DMS153 (cell line): ENCODE data around the gene GPR17.

ENCODE experiments used
- DNase-seq: peaks from one replicate; lab custom pipeline; 2025; lab: John Stamatoyannopoulos, UW

The GPR17 gene

GRCh38 chr2:127630096-127630863, 15.7 kb upstream of the GPR17 start:
- DNase-seq = no peak

DNA sequence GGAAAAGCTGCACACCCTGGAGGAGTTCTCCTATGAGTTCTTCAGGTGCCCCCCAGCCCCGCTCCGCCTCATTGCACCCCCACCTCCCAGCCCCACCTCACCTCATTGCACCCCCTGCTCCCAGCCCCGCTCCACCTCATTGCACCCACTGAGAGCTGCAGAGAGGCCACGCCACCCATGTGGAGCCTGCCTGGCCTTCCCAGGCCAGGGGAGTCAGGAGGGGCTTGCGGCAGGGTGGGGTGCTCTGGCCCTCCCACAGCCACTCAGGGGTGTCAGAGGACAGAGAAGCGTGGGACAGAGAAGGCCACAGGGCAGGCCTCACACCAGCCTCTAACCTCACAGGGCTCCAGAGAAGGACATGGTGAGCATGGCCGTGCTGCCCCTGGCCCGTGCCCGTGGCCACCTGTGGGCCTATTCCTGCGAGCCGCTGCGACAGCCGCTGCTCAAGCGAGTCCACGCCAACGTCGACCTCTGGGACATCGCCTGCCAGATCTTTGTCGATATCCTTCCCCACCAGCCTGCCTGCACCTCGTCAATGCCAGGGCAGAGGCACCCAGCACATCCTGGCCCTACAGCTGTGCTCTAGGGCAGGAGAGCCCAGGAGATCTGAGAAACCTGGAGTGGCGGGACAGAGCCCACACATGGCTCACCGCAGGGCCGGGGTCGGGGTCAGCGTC, 15.0 kb upstream of the GPR17 start:
- DNase-seq = no peak

GRCh38 chr2:127631541-127631996, 14.4 kb upstream of the GPR17 start:
- DNase-seq = no peak

DNA sequence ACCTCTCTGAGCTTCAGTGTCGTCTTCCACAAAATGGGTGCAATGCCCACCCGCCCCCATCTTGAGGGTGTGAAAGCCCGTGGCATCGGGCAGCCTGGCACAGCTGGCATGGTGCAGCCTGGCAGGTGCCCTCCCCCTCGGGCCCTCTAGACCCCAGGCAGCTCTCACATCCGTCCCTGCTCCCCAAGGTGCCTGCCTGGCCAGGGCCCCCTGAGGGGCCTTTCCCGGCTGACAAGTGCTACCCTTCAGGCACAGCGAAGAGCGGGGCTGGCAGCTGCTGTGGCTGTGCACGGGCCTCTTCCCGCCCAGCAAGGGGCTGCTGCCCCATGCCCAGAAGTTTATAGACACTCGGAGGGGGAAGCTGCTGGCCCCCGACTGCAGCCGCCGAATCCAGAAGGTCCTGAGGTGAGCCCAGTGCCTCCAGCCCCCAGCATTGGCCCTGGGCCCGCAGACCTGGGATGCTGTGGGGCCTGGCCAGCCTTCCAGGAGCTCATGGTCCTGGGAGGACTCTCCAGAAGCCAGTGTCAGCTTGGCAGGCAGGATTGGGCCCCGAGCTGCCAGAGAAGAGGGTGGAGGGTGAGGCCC, 13.9 kb upstream of the GPR17 start:
- no peak for DNase-seq

DNA sequence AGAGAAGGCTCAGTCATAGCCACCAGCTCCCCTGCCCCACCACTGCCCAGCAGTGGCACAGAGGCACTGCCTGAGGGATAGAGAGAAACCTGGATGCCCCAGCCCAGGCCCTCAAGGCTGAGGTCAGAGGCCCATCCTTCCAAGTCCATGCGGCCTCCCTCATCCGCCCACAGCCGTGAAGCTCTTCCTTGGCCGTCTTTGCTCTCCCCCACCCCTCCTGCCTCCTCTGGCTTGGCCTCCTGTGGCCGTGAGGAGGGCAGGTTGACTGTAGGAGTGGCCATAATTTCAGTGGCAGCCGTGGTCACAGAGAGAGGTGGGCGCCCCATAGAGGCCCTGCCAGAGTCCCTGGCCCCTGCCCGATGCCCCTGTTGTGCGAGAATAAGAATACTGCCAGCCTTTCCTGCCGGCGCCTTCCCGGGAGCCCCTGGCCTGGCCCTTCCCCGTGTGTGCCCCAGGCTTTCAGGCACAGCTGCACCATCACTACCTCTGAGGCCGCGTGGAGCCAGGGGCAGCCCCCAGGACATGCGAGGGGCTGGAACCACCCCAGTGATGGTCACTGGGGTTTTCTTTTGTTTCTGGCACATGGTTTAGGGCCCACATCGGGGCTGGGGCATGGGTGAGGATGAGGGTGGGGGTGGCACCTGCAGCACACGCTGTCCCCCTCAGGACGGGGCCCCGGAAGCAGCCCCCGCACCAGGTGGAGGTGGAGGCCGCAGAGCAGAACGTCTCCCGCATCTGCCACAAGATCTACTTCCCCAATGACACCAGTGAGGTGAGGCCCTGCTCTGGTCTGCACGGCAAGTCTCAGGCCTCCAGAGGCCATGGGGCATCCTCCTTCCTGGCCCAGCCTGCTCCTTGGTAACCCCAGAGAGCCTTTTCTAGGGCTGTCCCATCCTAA, 13.1 kb upstream of the GPR17 start:
- no peak for DNase-seq

DNA sequence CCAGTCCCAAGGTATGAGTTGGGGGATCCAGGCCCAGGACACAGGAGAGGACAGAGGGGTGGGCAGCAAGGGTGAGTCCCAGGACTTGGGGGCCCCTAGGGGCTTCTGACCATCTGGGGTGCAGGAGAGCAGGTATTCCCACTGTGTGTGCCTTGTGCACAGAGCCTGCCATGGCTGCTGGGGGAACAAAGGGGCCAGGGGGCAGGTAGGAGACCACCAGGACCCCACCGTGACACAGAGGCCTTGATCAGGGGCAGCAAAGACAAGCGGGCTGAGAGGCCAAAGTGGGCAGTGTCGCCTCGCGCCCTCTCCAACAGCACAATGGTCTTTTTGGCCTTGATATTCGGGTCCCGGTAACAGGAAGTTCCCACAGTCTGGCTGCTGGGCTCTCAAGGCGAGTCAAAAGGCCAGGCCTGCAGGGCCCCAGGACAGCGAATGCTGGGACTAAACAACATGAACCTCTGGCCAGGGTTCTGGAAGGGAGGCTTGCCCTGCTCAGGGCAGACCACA, 12.3 kb upstream of the GPR17 start:
- no peak for DNase-seq

- no peak for DNase-seq
Observed at GRCh38 chr2:127634066-127634617, 11.8 kb upstream of the GPR17 start.

DNA sequence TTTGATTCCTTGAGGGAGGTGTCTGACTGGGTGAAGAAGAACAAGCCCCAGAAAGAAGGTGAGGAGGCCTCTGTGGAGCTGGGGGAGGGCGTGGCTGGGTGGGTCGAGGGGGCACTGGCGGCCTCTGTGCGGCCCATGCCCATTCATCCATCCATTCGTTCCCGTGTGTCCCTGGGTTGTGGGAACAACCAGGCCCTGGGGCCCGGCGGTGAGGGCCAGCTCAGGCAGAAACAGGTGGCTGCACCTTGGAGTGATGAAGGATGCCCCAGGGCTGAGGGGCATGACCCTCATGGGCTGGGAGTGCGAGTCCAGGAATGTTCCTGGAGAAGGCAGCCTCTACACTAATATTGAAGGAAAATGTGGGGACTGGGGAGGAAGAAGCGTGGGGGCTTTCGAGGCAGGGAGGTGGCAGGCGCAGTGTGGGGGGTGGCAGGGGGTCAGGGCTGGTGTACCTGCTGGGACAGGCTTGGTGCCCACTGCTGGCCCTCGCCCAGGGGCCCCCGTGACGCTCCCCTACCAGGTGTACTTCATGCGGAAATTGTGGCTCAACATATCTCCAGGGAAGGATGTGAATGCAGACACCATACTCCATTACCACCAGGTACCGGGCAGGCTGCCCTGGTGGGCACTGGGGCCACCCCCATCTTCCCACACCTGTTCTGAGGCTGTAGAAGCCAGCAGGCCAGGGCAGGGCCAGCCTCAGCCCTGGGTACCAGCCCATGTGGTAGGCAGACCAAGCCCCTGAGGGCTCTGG, 11.2 kb upstream of the GPR17 start:
- DNase-seq = no peak

DNA sequence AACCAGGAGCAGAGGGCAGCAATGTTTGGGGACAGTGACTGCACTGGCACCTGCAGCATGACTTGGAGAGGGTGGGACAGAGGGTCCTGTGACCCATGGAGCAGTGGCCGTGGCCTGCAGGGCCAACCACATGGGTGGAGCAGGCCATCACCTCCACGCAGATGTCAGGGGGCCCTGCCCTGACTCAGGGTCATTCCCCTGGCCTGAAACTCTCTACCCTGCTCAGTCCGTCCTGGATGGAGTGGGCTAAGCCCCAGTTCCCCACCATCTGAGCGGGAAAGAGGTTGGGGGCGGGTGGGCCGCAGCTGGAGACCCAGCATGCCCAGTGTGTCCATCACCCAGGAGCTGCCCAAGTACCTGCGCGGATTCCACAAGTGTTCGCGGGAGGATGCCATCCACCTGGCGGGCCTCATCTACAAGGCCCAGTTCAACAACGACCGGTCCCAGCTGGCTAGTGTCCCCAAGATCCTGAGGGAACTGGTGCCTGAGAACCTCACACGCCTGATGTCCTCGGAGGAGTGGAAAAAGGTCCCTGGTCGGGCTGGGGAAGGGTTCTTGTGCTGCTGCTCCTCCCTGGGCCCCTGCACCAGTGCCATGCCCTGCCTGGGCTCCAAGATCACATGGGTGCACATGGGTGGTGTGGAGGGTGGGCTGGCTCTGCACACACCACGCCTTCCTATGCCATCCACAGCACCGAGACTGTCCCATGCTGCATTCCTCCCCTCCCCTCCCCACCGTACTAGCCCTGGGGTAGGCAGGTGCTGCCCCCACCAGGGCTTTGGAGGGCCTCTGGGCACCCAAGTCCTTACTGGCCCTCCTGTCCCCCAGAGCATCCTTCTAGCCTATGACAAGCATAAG, 10.3 kb upstream of the GPR17 start:
- DNase-seq = no peak

DNA sequence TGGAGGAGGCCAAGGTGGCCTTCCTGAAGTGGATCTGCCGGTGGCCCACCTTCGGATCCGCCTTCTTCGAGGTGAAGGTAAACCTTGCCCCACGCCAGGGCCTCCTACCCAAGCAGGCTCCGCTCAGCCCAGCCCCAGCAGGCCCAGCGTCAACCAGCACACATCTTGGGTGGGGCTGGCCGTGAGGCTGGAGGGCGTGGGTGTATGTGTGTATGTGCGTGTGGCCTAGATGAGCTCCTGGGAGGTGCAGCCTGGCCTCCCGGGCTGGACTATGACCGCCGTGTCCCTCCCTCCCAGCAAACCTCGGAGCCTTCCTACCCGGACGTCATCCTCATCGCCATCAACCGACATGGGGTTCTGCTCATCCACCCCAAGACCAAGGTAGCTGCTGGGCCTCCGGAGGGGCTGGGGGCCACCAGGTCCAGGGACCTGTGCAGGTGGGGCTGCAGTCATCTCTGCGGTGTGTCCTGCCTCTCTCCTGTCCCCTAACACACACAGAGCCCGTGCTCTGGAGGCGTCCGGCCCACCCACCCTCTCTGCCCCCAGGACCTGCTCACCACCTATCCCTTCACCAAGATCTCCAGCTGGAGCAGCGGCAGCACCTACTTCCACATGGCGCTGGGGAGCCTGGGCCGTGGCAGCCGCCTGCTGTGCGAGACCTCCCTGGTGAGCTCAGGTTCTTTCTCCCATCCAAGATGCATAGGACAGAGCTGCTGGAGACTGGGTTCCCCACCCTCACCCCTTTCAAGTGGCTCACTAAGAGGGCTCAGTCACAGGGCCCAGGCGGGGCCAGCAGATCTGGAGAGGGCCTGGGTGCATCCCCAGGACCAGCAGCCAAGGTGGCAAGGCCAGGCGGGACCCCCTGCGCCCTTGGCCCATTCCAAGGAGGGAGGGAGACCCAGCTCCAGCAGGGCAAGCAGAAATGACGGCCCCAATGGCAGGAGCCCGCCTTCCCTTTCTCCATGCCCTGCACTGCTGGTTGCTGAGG, 9.4 kb upstream of the GPR17 start:
- DNase-seq = no peak

- no peak for DNase-seq
Observed at GRCh38 chr2:127637236-127637630, 8.7 kb upstream of the GPR17 start.

GRCh38 chr2:127637725-127638252, 8.2 kb upstream of the GPR17 start:
- DNase-seq = no peak

- no peak for DNase-seq
Observed at GRCh38 chr2:127638361-127639110, 7.4 kb upstream of the GPR17 start.

DNA sequence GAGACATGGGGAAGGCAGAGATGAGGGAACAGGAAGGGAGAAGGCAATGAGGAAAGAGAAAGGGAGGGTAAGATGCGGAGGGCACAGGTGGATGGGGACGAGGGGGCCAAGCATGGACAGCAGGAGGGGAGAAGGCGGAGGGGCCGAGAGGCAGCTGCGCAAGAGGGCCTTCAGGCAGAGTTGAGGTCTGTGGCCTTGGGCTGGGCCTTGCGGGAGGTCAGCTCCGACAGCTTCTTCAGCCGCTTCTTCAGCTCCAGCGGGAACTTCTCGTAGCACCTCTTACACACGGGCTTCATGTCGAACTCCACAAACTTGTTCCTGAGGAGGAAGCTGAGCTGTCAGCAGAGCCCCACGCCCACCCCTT, 6.9 kb upstream of the GPR17 start:
- DNase-seq = no peak

DNA sequence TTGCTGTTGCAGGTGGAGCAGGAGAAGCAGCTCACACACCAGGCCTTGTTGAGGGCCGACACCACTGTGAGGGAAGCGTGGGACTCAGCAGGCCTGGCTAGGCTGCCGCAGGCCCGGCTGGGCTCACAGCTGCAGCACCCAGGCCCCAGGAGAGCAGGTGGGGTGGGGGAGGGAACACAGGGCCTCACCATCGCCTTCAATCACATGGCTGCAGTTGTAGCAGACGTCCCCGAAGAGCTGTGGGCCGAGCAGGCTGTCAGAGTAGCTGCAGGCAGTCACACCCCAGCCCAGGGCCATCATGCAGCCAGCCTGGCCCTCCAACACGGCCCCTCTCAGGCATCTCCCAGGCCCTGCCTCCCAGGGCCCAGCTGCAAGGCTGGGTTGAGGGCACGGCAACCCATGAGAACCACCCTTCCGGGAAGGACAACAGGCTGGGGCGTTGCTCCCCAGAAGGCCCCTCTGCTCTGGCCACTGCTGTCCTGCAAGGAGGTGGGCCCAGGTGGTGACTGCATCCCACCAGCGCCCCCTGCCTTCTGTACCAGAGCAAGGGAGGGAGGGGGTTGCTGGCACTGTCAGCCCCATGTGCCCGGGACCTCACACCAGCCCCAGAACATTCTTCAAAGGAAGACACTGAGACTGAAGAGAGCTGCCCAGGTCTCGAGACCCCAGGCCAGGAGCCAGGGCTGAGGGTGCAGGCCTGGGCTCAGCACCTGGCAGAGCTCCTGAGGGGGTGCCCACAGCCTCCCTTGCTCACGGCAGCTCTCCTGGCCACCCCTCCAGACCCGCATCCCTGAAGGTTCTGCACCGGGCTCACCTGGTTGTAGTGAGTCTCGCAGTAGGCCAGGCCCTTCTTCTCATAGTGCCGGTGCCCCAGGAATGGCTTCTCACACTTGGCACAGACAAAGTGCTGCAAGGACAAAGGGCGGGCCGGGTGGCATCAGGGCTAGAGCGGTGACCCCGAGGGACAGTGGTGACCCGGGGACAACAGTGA, 5.6 kb upstream of the GPR17 start:
- DNase-seq = no peak

DNA sequence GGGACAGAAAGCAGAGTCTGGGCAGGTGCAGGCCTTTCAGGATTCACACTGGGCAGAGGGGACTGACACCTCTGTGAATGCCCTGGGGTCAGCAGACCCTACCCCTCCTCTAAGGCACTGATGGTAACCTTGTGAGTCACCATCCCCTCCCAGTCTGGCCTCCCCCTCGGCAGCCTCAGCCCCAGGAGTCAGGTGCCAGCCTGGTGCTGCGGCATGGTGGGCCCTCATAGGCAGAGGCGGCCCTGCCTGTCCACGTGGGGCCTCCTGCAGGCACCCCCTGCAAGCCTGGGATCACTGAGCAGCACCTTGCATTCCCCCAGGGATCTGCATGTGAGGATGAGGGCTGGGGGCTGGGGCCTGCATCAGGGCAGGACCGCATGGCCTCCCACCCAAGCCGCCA, 4.8 kb upstream of the GPR17 start:
- no peak for DNase-seq
